Heart right ventricle (tissue), 16 donors: ENCODE data around the gene PPP1R2. TPM values are rescaled to one million over a fixed set of nuclear protein-coding genes. Genes with fewer than 3 reads are reported as not detected.

ENCODE experiments used
- ATAC-seq, 8 donors: fragments of 200-7000 bp; cut with Tn5 transposase; one replicate each; pipeline ENCODE4 v1.9.1; 2020; ENCODE audit warnings: mild to moderate bottlenecking in 8 of 8, moderate library complexity in 8 of 8, moderate number of reproducible peaks in 1 of 8
- DNase-seq, 2 donors: peaks; one replicate each; pipeline ENCODE4 v3.0.0-alpha.2; 2020
- H3K27ac ChIP-seq, 10 donors: fragments of 200-600 bp; sonication (generic) in 2 of 10; one replicate each; pipeline versions ENCODE4 v1.5.0 to v1.8.0; 2020 to 2022; ENCODE audit warnings: mild to moderate bottlenecking in 3 of 10
- H3K27me3 ChIP-seq, 7 donors: fragments of 200-600 bp; one replicate each; pipeline ENCODE4 v1.8.0; 2021 to 2022; ENCODE audit warnings: mild to moderate bottlenecking in 2 of 7
- H3K36me3 ChIP-seq, 9 donors: fragments of 200-600 bp; sonication (generic) in 1 of 9; one replicate each; pipeline versions ENCODE4 v1.5.0 to v1.8.0; 2020 to 2022; ENCODE audit warnings: mild to moderate bottlenecking in 2 of 9
- H3K4me1 ChIP-seq, 9 donors: fragments of 200-600 bp; sonication (generic) in 1 of 9; one replicate each; pipeline versions ENCODE4 v1.5.0 to v1.8.0; 2020 to 2022; ENCODE audit warnings: mild to moderate bottlenecking in 4 of 9
- H3K4me3 ChIP-seq, 10 donors: fragments of 200-600 bp; sonication (generic) in 2 of 10; one replicate each; pipeline versions ENCODE4 v1.5.0 to v1.8.0; 2020 to 2022; ENCODE audit warnings: mild to moderate bottlenecking in 7 of 10, moderate library complexity in 2 of 10
- H3K9me3 ChIP-seq, 11 donors: fragments of 200-600 bp in 10 of 11; sonication (generic) in 2 of 11; one replicate each; pipeline versions ENCODE4 v1.5.0 to v1.8.0; 2013 to 2022; ENCODE audit warnings: mild to moderate bottlenecking in 2 of 11, control low read depth in 1 of 11, moderate library complexity in 1 of 11
- CTCF ChIP-seq, 9 donors: fragments of 200-600 bp; sonication (generic) in 2 of 9; IDR thresholded peaks; one replicate each; pipeline versions ENCODE4 v1.5.0 to v1.8.0; 2021 to 2022; ENCODE audit warnings: antibody characterized with exemption in 9 of 9, mild to moderate bottlenecking in 5 of 9, moderate library complexity in 1 of 9
- WGBS, 2 donors: extraction: QIAGEN DNeasy Blood & Tissue Kit; methylation state at CpG; one replicate each; pipeline ENCODE4 v1.1.7; 2013; ENCODE audit warnings: inconsistent platforms in 1 of 2; 5-methylcytosine and 5-hydroxymethylcytosine counted together
- intact Hi-C, 10 donors: fragments of 100-400 bp; cut with DNase I; formaldehyde crosslinking; loops; one replicate each; pipeline versions ENCODE4 v1.11.1 to v1.14.2; 2022
- polyA plus RNA-seq, 2 donors: library from polyadenylated mRNA; stranded (reverse); fragments of 200-250 nt; gene quantifications; one replicate each; pipeline ENCODE4 v1.2.3, GENCODE V29; 2013
- total RNA-seq, 10 donors: library from RNA; stranded (reverse); fragmentation: NEBNext Ultra II Directional in 3 of 10; extraction: Animal tissue kit (Norgen Biotek cat#: 25700) in 3 of 10; gene quantifications; one replicate each; pipeline versions ENCODE4 v1.2.1 to v1.2.4, GENCODE V29; 2021 to 2023
- donor health status: Arrhythmogenic right ventricular cardiomyopathy.
- donor health status: ischemic (EF 13 %, LVEDD 7.1; RV severe dilation, severe dysfunction).
- donor health status: healthy with polysubstance abuse.
- donor health status: DM: no; HTN: yes; CAD: no.
- donor health status: DM: no; HTN: no; CAD: no.
- donor health status: ischemic (EF 25% LVEDD 6.9; RV normal size, moderate dysfunction).
- donor health status: ischemic (EF 25% LVEDD 5.7; RV mildly dilated, moderate dysfunction).
- donor health status: healthy.
- donor health status: DM: yes; HTN: yes; CAD: no.
- donor health status: Ischemic cardiomyopathy.
- donor health status: ischemic (EF 35%, LVEDD 5.7; RV mildly dilated, moderate dysfunction).
- donor health status: nonischemic (EF 11% LVEDD 7.7; RV severe dilation, severe dysfunction).
- donor health status: DM: yes; HTN: yes; CAD: no.
- donor health status: PGD.
- donor health status: ischemic (EF 29% LVEDD 5.4; RV normal size, mild dysfunction).
- donor health status: nonischemic (EF 23%, LVEDD 6.1; RV moderate dilation, normal function).

The PPP1R2 gene
- total and polyA plus RNA-seq, 12 donors, result 15.4 to 55.2 (median 40.3) TPM

GRCh38 chr3:195570912-195571311, 27.8 kb upstream of the PPP1R2 start:
- DNase-seq (no peak), ATAC-seq (peak in 6 of 8 donors; percentile 13 to 41 (median 28))
- Histone ChIP-seq H3K27me3 (peaks cover 0 to 7% (median 0%) of the 10 kb centered on the region in 7 donors), H3K4me3 (no peak overlapping the region), H3K9me3 (peaks cover 0 to 8% (median 0%) of the 10 kb centered on the region in 11 donors), H3K27ac (peak overlapping the region in 4 of 10 donors; percentile 6 to 57 (median 51)), H3K36me3 (peaks cover 0 to 71% (median 0%) of the 10 kb centered on the region in 9 donors), H3K4me1 (peaks cover 3 to 31% (median 19%) of the 10 kb centered on the region in 9 donors)
- 59 to 66% methylated on average over 9 of the region's 9 CpGs for WGBS, 2 donors
- intact Hi-C loops, result no loop called here
- no peak for TF ChIP-seq CTCF (IDR thresholded peaks at IDR 0.05)

GRCh38 chr3:195570344-195570743, 27.2 kb upstream of the PPP1R2 start:
- Histone ChIP-seq H3K27ac (peak overlapping the region in 1 of 10 donors; percentile 49), H3K36me3 (peaks cover 0 to 65% (median 0%) of the 10 kb centered on the region in 9 donors), H3K4me1 (peaks cover 3 to 31% (median 19%) of the 10 kb centered on the region in 9 donors), H3K27me3 (peaks cover 0 to 12% (median 0%) of the 10 kb centered on the region in 7 donors), H3K4me3 (no peak overlapping the region), H3K9me3 (peaks cover 0 to 7% (median 0%) of the 10 kb centered on the region in 11 donors)
- ATAC-seq, result peak in 5 of 8 donors; percentile 28 to 55 (median 37)
- DNase-seq, result no peak
- TF ChIP-seq CTCF (IDR thresholded peaks at IDR 0.05), result no peak
- 65 to 68% methylated on average over 6 of the region's 6 CpGs for WGBS, 2 donors
- intact Hi-C loops, result no loop called here

GRCh38 chr3:195568630-195569029, 25.5 kb upstream of the PPP1R2 start:
- Histone ChIP-seq H3K27me3 (peaks cover 0 to 13% (median 0%) of the 10 kb centered on the region in 7 donors), H3K4me1 (peaks cover 0 to 23% (median 18%) of the 10 kb centered on the region in 9 donors), H3K36me3 (peaks cover 0 to 49% (median 0%) of the 10 kb centered on the region in 9 donors), H3K27ac (no peak overlapping the region), H3K4me3 (no peak overlapping the region), H3K9me3 (no peaks in the 10 kb centered on the region)
- DNase-seq (no peak), ATAC-seq (no peak)
- intact Hi-C loops, result loop anchor here in 1 of 10 donors (5.0 kb wide), 1 partner anchor 929 kb away; no protein-coding TSS in a partner anchor
- TF ChIP-seq CTCF (IDR thresholded peaks at IDR 0.05), result no peak
- WGBS, 2 donors, result 88 to 90% methylated on average over 5 of the region's 5 CpGs

GRCh38 chr3:195566797-195567196, 23.7 kb upstream of the PPP1R2 start:
- TF ChIP-seq CTCF (IDR thresholded peaks at IDR 0.05), result no peak
- Histone ChIP-seq H3K9me3 (no peaks in the 10 kb centered on the region), H3K36me3 (peaks cover 0 to 31% (median 0%) of the 10 kb centered on the region in 9 donors), H3K27me3 (peaks cover 0 to 13% (median 0%) of the 10 kb centered on the region in 7 donors), H3K27ac (no peak overlapping the region), H3K4me3 (no peak overlapping the region), H3K4me1 (peaks cover 0 to 20% (median 18%) of the 10 kb centered on the region in 9 donors)
- 65 to 78% methylated on average over 6 of the region's 6 CpGs for WGBS, 2 donors
- intact Hi-C loops, result loop anchor here in 1 of 10 donors (5.0 kb wide), 1 partner anchor 931 kb away; no protein-coding TSS in a partner anchor
- no peak for ATAC-seq
- no peak for DNase-seq
